MM.1S (cell line): Measurements from ENCODE around the gene QSOX1.

Source experiments
- DNase-seq: peaks from one replicate; pipeline ENCODE4 v3.0.0-alpha.2; 2015
- H2AFZ ChIP-seq: fragments of 300-600 bp; sonication (generic); 2 replicates; pipeline ENCODE4 v1.6.0; 2016; ENCODE audit warnings: antibody characterized with exemption, low read length
- H3F3A ChIP-seq: fragments of 300-600 bp; sonication (generic); 2 replicates; pipeline ENCODE4 v1.6.1; 2016; ENCODE audit warnings: mild to moderate bottlenecking, antibody characterized with exemption, low read length, moderate library complexity, mixed read lengths; ENCODE audit not compliant: insufficient read depth
- H3K27ac ChIP-seq: fragments of 300-600 bp; sonication (generic); 2 replicates; pipeline ENCODE4 v1.5.1; 2016; ENCODE audit warnings: mild to moderate bottlenecking, low read length
- H3K27me3 ChIP-seq: fragments of 300-600 bp; sonication (generic); replicated peaks from 2 replicates; pipeline ENCODE4 v1.6.0; 2016; ENCODE audit warnings: low read length; ENCODE audit not compliant: insufficient read depth
- H3K36me3 ChIP-seq: fragments of 300-600 bp; sonication (generic); replicated peaks from 2 replicates; pipeline ENCODE4 v1.6.1; 2016; ENCODE audit warnings: mild to moderate bottlenecking, low read length, mixed read lengths; ENCODE audit not compliant: insufficient read depth
- H3K4me1 ChIP-seq: fragments of 300-600 bp; sonication (generic); 2 replicates; pipeline ENCODE4 v1.6.1; 2016; ENCODE audit warnings: low read length, mixed read lengths
- H3K4me2 ChIP-seq: fragments of 300-600 bp; sonication (generic); 2 replicates; pipeline ENCODE4 v1.6.0; 2016; ENCODE audit warnings: low read depth, low read length
- H3K4me3 ChIP-seq: fragments of 300-600 bp; sonication (generic); 2 replicates; pipeline ENCODE4 v1.5.1; 2016; ENCODE audit warnings: low read length, mixed read lengths
- H3K79me2 ChIP-seq: fragments of 300-600 bp; sonication (generic); 2 replicates; pipeline ENCODE4 v1.6.1; 2016; ENCODE audit warnings: mixed run types, low read length, mixed read lengths
- H3K9ac ChIP-seq: fragments of 300-600 bp; sonication (generic); 2 replicates; pipeline ENCODE4 v1.6.1; 2016; ENCODE audit warnings: low read length, mixed read lengths
- H3K9me2 ChIP-seq: fragments of 300-600 bp; sonication (generic); replicated peaks from 2 replicates; pipeline ENCODE4 v1.6.1; 2016; ENCODE audit warnings: mild to moderate bottlenecking, low read length, mixed read lengths; ENCODE audit not compliant: insufficient read depth
- H3K9me3 ChIP-seq: fragments of 300-600 bp; sonication (generic); replicated peaks from 2 replicates; pipeline ENCODE4 v1.6.1; 2016; ENCODE audit warnings: mild to moderate bottlenecking, low read length, mixed read lengths; ENCODE audit not compliant: insufficient read depth
- H4K20me1 ChIP-seq: fragments of 300-600 bp; sonication (generic); 2 replicates; pipeline ENCODE4 v1.6.1; 2016; ENCODE audit warnings: mild to moderate bottlenecking, low read length, moderate library complexity, mixed read lengths; ENCODE audit not compliant: insufficient read depth
- CTCF ChIP-seq: fragments of 300-600 bp; sonication (generic); IDR thresholded peaks from 2 replicates; pipeline ENCODE4 v1.5.1; 2016; ENCODE audit warnings: antibody characterized with exemption, low read length, mixed read lengths
- EZH2 ChIP-seq: fragments of 300-600 bp; sonication (generic); optimal IDR thresholded peaks from 2 replicates; pipeline ENCODE3; 2017; ENCODE audit warnings: low read depth, mild to moderate bottlenecking, antibody characterized with exemption, low read length, mixed read lengths
- EZH2phosphoT487 ChIP-seq: fragments of 300-600 bp; sonication (generic); IDR thresholded peaks from 2 replicates; pipeline ENCODE4 v1.6.1; 2018; ENCODE audit warnings: antibody characterized with exemption, low read length

QSOX1 gene

GRCh38 chr1:180145446-180145845 lies 9.2 kb upstream of the QSOX1 start:
- no peak overlapping the region for H3K27ac ChIP-seq
- no peak overlapping the region for H3K4me3 ChIP-seq
- H3K9me3 ChIP-seq: no peaks in the 10 kb centered on the region
- no peak for DNase-seq
- no peaks in the 10 kb centered on the region for H3K36me3 ChIP-seq
- H4K20me1 ChIP-seq: no peaks in the 10 kb centered on the region
- no peaks in the 10 kb centered on the region for H3K4me1 ChIP-seq
- no peaks in the 10 kb centered on the region for H3K9me2 ChIP-seq
- H2AFZ ChIP-seq: peak overlapping the region; percentile 10; the same call in 1 of the 2 replicates
- H3K9ac ChIP-seq: no peak overlapping the region
- no peak for TF ChIP-seq EZH2
- no peak for TF ChIP-seq EZH2phosphoT487
- TF ChIP-seq CTCF: no peak
- H3K79me2 ChIP-seq: no peaks in the 10 kb centered on the region
- no peaks in the 10 kb centered on the region for H3F3A ChIP-seq
- no peak overlapping the region for H3K4me2 ChIP-seq
- H3K27me3 ChIP-seq: no peaks in the 10 kb centered on the region

GRCh38 chr1:180150982-180151381 lies 3.7 kb upstream of the QSOX1 start:
- TF ChIP-seq EZH2phosphoT487 (no peak), EZH2 (no peak), CTCF (no peak)
- H3K27me3 ChIP-seq: peaks cover 5% of the 10 kb centered on the region; the same call in 1 of the 2 replicates
- no peaks in the 10 kb centered on the region for H3K9me3 ChIP-seq
- no peak for DNase-seq
- H3K4me2 ChIP-seq: no peak overlapping the region
- H3K4me1 ChIP-seq: peaks cover 12% of the 10 kb centered on the region
- no peaks in the 10 kb centered on the region for H3K79me2 ChIP-seq
- no peak overlapping the region for H2AFZ ChIP-seq
- H3K4me3 ChIP-seq: no peak overlapping the region
- peaks cover 5% of the 10 kb centered on the region; the same call in 1 of the 2 replicates for H3F3A ChIP-seq
- no peaks in the 10 kb centered on the region for H3K9me2 ChIP-seq
- no peaks in the 10 kb centered on the region for H4K20me1 ChIP-seq
- no peaks in the 10 kb centered on the region for H3K36me3 ChIP-seq
- H3K27ac ChIP-seq: no peak overlapping the region
- no peak overlapping the region for H3K9ac ChIP-seq

GRCh38 chr1:180151508-180151907 lies 3.2 kb upstream of the QSOX1 start:
- Histone ChIP-seq H3K9ac (no peak overlapping the region), H4K20me1 (no peaks in the 10 kb centered on the region), H3K9me3 (no peaks in the 10 kb centered on the region), H3K79me2 (no peaks in the 10 kb centered on the region), H2AFZ (no peak overlapping the region), H3K4me2 (no peak overlapping the region), H3F3A (peaks cover 5% of the 10 kb centered on the region; the same call in 1 of the 2 replicates), H3K9me2 (no peaks in the 10 kb centered on the region), H3K4me1 (peaks cover 12% of the 10 kb centered on the region), H3K27me3 (peaks cover 5% of the 10 kb centered on the region; the same call in 1 of the 2 replicates), H3K4me3 (no peak overlapping the region), H3K27ac (no peak overlapping the region), H3K36me3 (no peaks in the 10 kb centered on the region)
- DNase-seq: no peak
- no peak for TF ChIP-seq EZH2
- TF ChIP-seq CTCF: no peak
- TF ChIP-seq EZH2phosphoT487: no peak
